Gastrocnemius medialis (tissue), 4 donors: ENCODE results near the gene GRIK1. TPM values are rescaled to one million over a fixed set of nuclear protein-coding genes. Genes with fewer than 3 reads are reported as not detected.

Experiments used
- ATAC-seq, 2 donors: fragments of 150-250 bp; one replicate each; pipeline ENCODE4 v1.9.1; 2016
- DNase-seq, 2 donors: peaks; one replicate each; pipeline ENCODE4 v3.0.0-alpha.2; 2019
- H3K27ac ChIP-seq, 4 donors: fragments of 200-600 bp; sonication (generic); 1 replicate in 1 of 4; 2 replicates in 3 of 4; pipeline ENCODE4 v1.5.1; 2016 to 2018; ENCODE audit warnings: mild to moderate bottlenecking in 2 of 4, moderate library complexity in 1 of 4
- H3K27me3 ChIP-seq, 3 donors: fragments of 200-600 bp; sonication (generic) in 2 of 3; 1 replicate in 1 of 3; 2 replicates in 2 of 3; pipeline versions ENCODE4 v1.5.1 to v1.6.0; 2016 to 2019; ENCODE audit warnings: mild to moderate bottlenecking in 1 of 3, moderate library complexity in 1 of 3
- H3K36me3 ChIP-seq, 2 donors: fragments of 200-600 bp; sonication (generic) in 1 of 2; one replicate each; pipeline ENCODE4 v1.5.1; 2017 to 2018
- H3K4me1 ChIP-seq, 2 donors: fragments of 200-600 bp; sonication (generic) in 1 of 2; one replicate each; pipeline ENCODE4 v1.5.1; 2016 to 2017; ENCODE audit warnings: mild to moderate bottlenecking in 2 of 2
- H3K4me3 ChIP-seq, 4 donors: fragments of 200-600 bp; sonication (generic) in 3 of 4; 1 replicate in 1 of 4; 2 replicates in 3 of 4; pipeline ENCODE4 v1.5.1; 2016 to 2019; ENCODE audit warnings: mild to moderate bottlenecking in 2 of 4
- H3K9me3 ChIP-seq, 3 donors: fragments of 200-600 bp; sonication (generic) in 2 of 3; 1 replicate in 1 of 3; 2 replicates in 2 of 3; pipeline ENCODE4 v1.5.1; 2016 to 2019
- POLR2A ChIP-seq, 2 donors: fragments of 450-650 bp; IDR thresholded peaks; one replicate each; pipeline ENCODE4 v1.6.1; 2017; ENCODE audit warnings: antibody characterized with exemption in 2 of 2, mild to moderate bottlenecking in 2 of 2, moderate library complexity in 2 of 2
- in situ Hi-C, 4 donors: fragments of 200-750 bp; cut with MboI; loops; one replicate each; pipeline versions ENCODE4 v1.15.0 to v1.8.0; 2017; ENCODE audit warnings: low sequenced_read_pairs in 4 of 4
- intact Hi-C: fragments of 100-400 bp; cut with DNase I; formaldehyde crosslinking; loops from one replicate; pipeline ENCODE4 v1.15.1; 2023; ENCODE audit warnings: low total_unique reads
- total RNA-seq, 4 donors: library from RNA; depleted of rRNA; stranded (reverse); fragments of >200 nt; gene quantifications; one replicate each; pipeline versions ENCODE4 v1.1.0 to v1.2.3, GENCODE V29; 2016
- TF ChIP-seq, protein P1 (sequence below), 5 experiments: fragments of 450-650 bp in 3 of 5; fragments of 200-600 bp in 2 of 5; sonication (generic) in 2 of 5; IDR thresholded peaks in 4 of 5; conservative IDR thresholded peaks in 1 of 5; 1 replicate in 4 of 5; 2 replicates in 1 of 5; pipeline ENCODE4 v1.5.1; 2016 to 2019; ENCODE audit warnings: antibody characterized with exemption in 5 of 5, mild to moderate bottlenecking in 3 of 5, moderate library complexity in 3 of 5

Gene GRIK1
- total RNA-seq, 4 donors from 2014 or later = 0.13 TPM; not detected in 3

DNA sequence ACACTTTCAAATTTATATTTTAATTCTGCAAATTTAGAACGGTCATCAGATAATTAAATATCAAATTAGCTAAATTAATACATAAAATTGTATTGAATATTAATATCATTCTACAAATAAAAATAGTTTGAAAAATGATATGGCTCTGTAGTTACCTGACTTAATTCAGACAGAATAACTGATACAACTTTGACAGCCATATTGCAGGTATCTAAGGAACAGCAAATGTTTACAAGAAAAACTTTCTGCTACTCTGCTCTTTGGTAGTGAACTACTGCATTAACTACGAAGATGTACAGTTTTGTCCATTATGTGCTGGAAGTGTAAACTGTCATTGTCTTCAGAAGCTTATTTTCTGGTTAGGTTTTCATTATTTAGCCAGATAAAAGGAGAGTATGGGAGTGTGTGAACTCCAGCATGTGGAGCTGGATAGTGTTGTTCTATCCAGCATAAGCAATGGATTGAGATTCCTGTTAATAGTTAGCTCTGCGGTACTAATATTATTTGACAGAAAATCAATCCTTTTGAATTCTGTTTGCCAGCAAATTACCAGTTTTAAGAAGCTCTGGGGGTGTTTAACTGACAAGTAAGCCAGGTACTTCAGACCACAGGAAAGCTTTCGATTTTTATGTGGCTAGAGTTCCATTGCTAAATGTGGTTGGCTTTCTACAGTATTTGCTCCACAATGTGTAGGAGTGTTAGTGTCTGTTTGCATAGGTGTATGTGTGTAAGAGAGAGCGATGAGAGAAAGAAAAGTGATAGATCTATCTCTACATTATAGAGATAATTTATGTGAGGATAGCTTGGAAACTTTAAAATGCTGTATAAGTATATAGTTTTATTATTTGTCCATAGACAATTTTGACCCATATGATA lies 247.9 kb downstream of the GRIK1 start:
- TF ChIP-seq, protein P1, sequence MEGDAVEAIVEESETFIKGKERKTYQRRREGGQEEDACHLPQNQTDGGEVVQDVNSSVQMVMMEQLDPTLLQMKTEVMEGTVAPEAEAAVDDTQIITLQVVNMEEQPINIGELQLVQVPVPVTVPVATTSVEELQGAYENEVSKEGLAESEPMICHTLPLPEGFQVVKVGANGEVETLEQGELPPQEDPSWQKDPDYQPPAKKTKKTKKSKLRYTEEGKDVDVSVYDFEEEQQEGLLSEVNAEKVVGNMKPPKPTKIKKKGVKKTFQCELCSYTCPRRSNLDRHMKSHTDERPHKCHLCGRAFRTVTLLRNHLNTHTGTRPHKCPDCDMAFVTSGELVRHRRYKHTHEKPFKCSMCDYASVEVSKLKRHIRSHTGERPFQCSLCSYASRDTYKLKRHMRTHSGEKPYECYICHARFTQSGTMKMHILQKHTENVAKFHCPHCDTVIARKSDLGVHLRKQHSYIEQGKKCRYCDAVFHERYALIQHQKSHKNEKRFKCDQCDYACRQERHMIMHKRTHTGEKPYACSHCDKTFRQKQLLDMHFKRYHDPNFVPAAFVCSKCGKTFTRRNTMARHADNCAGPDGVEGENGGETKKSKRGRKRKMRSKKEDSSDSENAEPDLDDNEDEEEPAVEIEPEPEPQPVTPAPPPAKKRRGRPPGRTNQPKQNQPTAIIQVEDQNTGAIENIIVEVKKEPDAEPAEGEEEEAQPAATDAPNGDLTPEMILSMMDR (IDR thresholded peaks at IDR 0.05 in 4 of 5, conservative IDR thresholded peaks at IDR 0.05 in 1 of 5) = no peak
- no peak for TF ChIP-seq POLR2A (IDR thresholded peaks at IDR 0.05)
- no peaks in the 10 kb centered on the region for H3K27me3 ChIP-seq
- no peak overlapping the region for H3K4me3 ChIP-seq
- intact Hi-C loops (no loop called here), in situ Hi-C loops (no loop called here)
- H3K27ac ChIP-seq = no peak overlapping the region
- ATAC-seq (no peak), DNase-seq (no peak)
- no peaks in the 10 kb centered on the region for H3K4me1 ChIP-seq
- H3K9me3 ChIP-seq = no peaks in the 10 kb centered on the region
- H3K36me3 ChIP-seq = no peaks in the 10 kb centered on the region

DNA sequence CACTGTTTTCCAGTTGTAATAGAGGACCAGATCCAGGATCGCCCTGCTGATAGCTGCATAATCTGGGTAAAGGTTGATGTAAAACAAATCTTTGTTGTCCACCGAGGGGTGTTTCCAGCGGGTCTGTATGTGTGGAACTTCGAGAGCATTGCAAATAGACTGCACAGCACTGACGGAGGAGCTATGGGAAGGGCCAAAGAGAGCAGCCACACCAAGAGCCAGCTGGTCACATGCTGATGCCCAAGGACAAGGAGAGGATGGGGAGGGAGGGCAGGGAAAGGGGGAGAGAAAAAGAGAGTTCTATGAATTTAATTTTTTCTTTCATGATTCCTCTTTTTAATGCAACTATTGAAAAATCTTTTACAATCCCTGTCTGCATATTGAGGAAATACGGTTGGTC lies 250.0 kb downstream of the GRIK1 start:
- intact Hi-C loops (no loop called here), in situ Hi-C loops (no loop called here)
- Histone ChIP-seq H3K9me3 (no peaks in the 10 kb centered on the region), H3K27ac (no peak overlapping the region), H3K27me3 (no peaks in the 10 kb centered on the region), H3K4me1 (no peaks in the 10 kb centered on the region), H3K36me3 (no peaks in the 10 kb centered on the region), H3K4me3 (no peak overlapping the region)
- DNase-seq (no peak), ATAC-seq (no peak)
- no peak for TF ChIP-seq POLR2A (IDR thresholded peaks at IDR 0.05)
- TF ChIP-seq, protein P1 (IDR thresholded peaks at IDR 0.05 in 4 of 5, conservative IDR thresholded peaks at IDR 0.05 in 1 of 5) = no peak

DNA sequence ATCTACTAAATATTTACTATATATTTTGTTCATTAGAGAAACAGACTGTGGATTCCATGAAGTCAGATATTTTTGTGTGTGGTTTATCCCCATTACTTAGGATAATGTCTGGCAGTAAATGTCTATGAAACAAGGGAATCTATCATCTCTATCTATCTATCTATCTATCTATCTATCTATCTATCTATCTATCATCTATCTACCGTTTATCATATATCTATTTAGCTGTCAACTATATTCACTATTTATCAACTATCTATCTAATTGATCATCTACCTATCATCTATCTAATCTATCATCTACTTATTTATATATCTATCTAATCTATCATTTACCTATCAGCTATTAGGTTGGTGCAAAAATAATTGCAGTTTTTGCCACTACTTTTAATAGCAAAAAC lies 255.7 kb downstream of the GRIK1 start:
- no peaks in the 10 kb centered on the region for H3K36me3 ChIP-seq
- no peak for TF ChIP-seq POLR2A (IDR thresholded peaks at IDR 0.05)
- TF ChIP-seq, protein P1 (IDR thresholded peaks at IDR 0.05 in 4 of 5, conservative IDR thresholded peaks at IDR 0.05 in 1 of 5) = no peak
- H3K4me3 ChIP-seq = no peak overlapping the region
- H3K9me3 ChIP-seq = no peaks in the 10 kb centered on the region
- H3K4me1 ChIP-seq = no peaks in the 10 kb centered on the region
- no peak for DNase-seq
- in situ Hi-C loops (no loop called here), intact Hi-C loops (no loop called here)
- no peak for ATAC-seq
- no peaks in the 10 kb centered on the region for H3K27me3 ChIP-seq
- no peak overlapping the region for H3K27ac ChIP-seq

DNA sequence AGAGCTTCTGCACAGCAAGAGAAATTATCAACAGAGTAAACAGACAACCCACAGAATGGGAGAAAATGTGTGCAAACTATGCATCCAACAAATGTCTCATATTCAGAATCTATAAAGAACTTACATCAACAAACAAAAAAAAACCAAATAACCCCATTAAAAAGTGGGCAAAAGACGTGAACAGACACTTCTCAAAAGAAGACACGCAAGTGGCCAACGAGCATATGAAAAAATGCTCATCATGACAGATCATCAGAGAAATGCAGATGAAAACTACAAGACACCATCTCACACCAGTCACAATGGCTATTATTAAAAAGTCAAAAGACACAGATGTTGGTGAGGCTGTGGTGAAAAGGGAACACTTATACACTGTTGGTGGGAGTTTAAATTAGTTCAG lies 257.0 kb downstream of the GRIK1 start:
- intact Hi-C loops = no loop called here

More for the DNA sequence above, 257.0 kb downstream of the GRIK1 start:
- no peak overlapping the region for H3K27ac ChIP-seq
- no peaks in the 10 kb centered on the region for H3K36me3 ChIP-seq
- H3K9me3 ChIP-seq = no peaks in the 10 kb centered on the region
- H3K4me1 ChIP-seq = no peaks in the 10 kb centered on the region
- H3K4me3 ChIP-seq = no peak overlapping the region
- TF ChIP-seq, protein P1 (IDR thresholded peaks at IDR 0.05 in 4 of 5, conservative IDR thresholded peaks at IDR 0.05 in 1 of 5) = no peak
- TF ChIP-seq POLR2A (IDR thresholded peaks at IDR 0.05) = no peak
- no peak for DNase-seq
- no peaks in the 10 kb centered on the region for H3K27me3 ChIP-seq
- in situ Hi-C loops = no loop called here
- ATAC-seq = no peak
